GM21723 (cell line): ENCODE measurements around the gene ENDOG.
"Not testable (repeated sequence)": the region's sequence is repeated elsewhere in the genome, so short reads cannot be mapped to it uniquely, and the experiment has no call there.

Experiments used
- ATAC-seq: cut with Tn5 transposase; IDR thresholded peaks from one replicate; pipeline ENCODE4 v1.9.1; 2021; ENCODE audit warnings: mild to moderate bottlenecking, moderate library complexity; ENCODE audit not compliant: unreplicated experiment

ENDOG gene

GRCh38 chr9:128818099-128818838 is at the start of gene ENDOG:
TSS of gene ENDOG (plus strand) at chr9:128818500. CDS start at chr9:128818685, 185 bp downstream.
- ATAC-seq, result peak; percentile 86

DNA sequence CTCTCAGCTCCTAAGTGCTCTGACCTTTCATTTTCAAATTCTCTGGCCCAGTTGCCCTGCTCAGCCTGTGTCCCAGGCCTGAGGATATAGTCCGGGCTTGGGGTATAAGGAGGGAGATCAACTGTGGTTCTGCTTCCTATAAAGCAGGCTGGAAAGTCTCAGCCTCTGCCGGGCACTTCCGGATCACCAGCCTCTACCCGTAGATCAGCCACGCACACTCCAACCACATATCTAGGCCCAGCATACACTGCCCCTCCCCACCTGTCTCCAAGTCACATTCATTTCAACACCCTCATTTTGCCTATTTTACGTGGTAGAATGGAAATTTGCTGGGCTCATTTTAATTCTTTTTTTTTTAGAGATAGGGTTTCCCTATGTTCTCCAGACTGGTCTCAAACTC is 49.7 kb upstream of the ENDOG start:
- no peak for ATAC-seq

DNA sequence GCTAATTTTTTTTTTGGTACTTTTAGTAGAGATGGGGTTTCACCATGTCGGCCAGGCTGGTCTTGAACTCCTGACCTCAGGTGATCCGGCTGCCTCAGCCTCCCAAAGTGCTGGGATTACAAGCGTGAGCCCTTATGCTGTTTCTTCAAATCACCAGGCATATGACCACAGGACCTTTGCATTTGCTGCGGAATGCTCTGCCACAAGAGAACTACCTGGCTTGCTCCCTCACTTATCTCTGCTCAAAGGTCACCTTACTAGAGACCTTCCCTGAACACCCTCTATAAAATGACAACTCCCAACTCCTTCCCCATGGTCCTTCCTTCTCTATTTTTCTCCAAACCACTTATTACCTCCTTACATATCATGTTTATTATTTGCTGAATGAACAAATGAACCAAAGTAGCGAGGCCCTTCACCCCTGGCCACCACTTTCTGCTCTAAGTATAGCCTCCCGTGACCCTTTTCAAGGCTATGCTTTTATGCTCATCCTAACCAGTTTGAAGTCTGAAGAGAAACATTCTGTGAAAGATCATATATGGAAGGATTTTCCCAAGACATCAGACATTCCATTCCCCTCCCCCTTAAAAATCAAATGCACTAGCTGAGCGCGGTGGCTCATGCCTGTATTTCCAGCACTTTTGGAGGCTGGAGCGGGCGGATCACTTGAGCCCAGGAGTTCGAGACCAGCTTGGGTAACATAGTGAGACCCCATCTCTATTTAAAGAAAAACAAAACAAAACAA is 47.8 kb upstream of the ENDOG start:
- no peak for ATAC-seq

GRCh38 chr9:128771094-128771721 is 47.1 kb upstream of the ENDOG start:
- ATAC-seq, result peak; percentile 25

- peak; percentile 96 for ATAC-seq
These were observed 46.4 kb upstream of the ENDOG start, which contains the start of gene ZER1 for GRCh38 chr9:128771745-128772519. TSS of gene ZER1 (minus strand) at chr9:128771927. CDS start at chr9:128755565, 16,362 bp downstream.

GRCh38 chr9:128773049-128773448 is 45.3 kb upstream of the ENDOG start:
- ATAC-seq, result no peak

DNA sequence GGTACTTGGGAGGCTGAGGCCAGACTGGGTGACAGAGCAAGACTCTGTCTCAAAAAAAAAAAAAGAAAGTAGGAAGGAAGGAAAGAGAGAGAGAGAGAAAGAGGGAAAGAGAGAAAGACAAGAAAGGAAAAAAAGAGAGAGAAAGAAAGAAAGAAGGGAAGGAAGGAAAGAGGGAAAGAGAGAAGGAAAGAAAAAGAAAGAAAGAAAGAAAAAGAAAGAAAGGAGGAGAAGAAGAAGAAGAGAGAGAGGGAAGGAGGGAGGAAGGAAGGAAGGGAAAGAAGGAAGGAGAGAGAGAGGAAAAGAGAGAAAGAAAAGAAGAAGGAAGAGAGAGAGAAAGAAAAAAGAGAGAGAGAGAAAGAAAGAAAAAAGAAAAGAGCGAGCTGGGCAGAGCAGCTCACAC is 43.5 kb upstream of the ENDOG start:
- ATAC-seq, result no peak

- not testable (repeated sequence) for ATAC-seq
These were observed 38.2 kb upstream of the ENDOG start for GRCh38 chr9:128780093-128780492.

- ATAC-seq, result no peak
These were observed 36.9 kb upstream of the ENDOG start for GRCh38 chr9:128781187-128782070.

DNA sequence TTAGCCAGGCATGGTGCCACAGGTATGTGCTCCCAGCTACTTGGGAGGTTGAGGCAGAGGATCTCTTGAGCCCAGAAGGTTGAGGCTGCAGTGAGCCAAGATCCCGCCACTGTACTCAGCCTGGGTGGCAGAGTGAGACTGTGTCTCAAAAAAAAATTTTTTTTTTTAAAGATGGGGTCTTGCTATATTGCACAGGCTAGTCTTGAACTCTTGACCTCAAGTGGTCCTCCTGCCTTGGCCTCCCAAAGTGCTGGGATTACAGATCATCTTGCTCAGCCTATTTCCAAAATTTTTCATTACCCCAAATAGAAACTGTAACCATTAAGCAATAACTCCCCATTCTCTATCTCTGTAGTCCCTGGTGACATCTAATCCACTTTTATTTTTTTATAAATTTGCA is 35.6 kb upstream of the ENDOG start:
- ATAC-seq, result no peak

DNA sequence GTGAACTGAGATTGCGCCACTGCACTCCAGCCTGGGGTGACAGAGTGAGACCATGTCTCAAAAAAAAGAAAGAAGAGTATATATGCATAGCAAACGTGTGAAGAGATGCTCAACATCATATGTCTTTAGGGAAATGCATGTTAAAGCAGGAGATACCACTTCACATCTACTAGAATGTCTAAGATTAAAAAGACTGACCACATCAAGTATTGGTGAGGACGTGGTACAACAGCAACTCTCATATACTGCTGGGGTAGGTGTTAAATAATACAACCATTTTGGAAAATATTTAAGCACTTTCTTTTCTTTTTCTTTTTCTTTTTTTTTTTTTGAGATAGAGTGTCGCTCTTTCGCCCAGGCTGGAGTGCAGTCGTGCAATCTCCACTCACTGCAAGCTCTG is 32.9 kb upstream of the ENDOG start:
- ATAC-seq, result no peak

DNA sequence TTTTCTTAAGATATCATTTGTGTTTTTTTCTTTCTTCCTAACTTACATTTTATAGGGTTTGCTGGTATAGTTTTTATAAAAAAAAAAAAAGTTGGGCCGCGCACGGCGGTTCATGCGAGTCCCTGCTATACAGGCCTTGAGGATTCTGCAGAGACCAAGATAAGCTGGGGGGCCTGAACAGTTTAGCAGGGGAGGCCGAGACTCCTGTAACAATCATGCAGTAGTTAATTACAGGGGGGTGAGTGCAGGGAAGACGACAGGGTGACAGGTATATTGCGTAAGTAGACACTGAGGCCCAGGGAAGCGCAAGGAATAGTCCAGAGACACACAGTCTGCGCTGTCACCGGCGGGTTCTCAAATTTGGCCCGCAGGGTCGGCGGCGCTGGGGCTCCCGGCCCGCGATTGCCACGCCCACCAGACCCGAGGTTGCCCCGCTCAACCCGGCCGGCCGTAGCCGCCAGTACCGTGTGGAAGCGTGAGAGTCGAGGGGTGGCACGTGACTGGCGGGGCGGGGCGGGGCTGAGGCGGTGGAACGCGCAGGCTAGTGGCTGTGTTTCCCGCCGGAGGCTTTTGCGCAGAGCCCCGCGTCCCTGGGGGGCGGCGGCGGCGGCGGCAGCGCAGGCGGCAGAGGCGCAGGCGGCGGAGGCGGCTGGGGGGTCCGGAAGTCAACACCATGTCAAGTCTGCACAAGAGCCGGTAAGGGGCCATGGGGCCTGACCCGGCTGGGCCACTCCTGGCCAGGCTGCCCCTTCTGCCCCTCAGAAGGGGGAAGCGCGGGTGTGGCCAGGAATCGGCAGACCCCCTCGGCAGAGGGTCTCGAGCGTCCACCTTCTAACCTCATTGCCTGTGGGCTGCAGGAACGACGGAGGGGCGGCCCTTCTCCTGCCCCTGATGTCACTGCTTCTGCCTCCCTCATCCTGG is 31.4 kb upstream of the ENDOG start, which contains the start of gene TBC1D13:
Gene TBC1D13, plus strand, starts transcription at position 573 of the 921 bp plus-strand sequence. Its CDS starts 101 bp downstream, at position 674.
- peak; percentile 87 for ATAC-seq

GRCh38 chr9:128787659-128788058 is 30.6 kb upstream of the ENDOG start:
- no peak for ATAC-seq

- no peak for ATAC-seq
These were observed 29.9 kb upstream of the ENDOG start for GRCh38 chr9:128788445-128788844.

DNA sequence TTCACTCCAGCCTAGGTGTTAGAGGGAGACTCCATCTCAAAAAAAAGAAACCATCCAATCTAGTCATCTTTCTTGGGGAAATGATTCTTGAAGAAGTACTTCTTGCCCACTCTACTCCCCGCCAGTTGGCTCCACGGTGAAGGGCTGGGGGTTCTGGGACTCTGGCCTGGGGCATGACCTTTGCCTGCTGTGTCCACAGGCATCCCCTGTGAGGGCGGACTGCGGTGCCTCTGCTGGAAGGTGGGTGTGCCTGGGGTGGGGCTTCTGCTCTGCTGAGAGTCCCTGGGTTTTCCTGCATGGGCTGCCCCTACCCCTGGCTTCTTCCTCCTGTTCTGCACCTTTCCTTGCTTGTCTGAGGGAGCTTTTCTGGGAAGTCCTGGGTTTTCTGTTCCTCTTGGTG is 27.8 kb upstream of the ENDOG start:
- no peak for ATAC-seq

DNA sequence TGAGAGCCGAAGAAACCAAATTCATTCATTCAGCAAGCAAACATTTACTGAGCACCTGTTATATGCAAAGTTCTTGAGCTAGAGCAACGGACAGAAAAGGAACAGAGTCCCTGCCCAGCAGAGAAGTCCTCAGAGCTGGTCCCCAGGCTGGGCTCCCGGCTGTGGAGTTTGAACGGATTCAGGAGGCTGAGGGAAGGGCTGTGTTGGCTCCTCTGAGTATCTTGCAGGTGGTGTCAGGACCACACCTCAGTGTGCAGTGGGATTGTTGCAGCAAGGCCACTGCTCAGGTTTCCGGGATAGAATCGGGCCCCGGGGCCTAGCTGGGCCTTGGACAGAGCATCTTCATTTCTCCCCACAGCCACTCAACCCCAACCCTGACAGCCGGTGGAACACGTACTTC is 26.2 kb upstream of the ENDOG start:
- no peak for ATAC-seq

DNA sequence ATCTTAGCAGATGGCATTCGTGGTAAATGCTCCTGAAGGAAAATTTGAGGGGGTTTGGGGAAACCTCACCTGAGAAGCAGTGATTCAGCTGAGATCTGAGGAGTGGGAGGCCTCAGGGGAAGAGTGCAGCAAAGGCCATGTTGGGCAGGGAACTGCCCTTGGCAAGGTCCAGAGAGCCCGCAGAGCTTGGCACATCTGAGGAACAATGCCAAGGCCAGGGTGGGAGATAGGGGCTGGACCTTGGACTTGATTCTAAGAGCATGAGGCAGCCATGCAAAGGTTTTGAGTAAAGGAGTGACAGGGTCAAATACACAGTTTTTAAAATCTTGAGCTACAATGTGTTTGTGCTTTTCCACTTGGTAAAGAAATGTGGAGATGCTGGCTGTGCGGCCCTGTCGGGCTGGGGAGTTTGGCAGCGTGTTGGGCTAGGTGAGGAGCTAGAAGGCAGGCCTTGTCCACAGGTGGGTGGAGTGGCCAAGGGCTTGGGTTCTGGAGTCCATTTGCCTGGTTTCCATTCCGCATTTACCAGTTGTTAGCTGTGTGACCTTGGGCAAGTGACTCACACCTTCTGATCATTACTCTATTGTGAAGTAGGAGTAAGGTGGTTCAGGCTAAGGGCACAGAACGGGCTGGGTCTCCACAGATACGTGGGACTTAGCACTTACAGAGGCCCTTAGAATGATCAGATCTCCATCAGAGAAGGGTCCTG is 25.2 kb upstream of the ENDOG start:
- ATAC-seq, result no peak

GRCh38 chr9:128794961-128795360 is 23.3 kb upstream of the ENDOG start:
- not testable (repeated sequence) for ATAC-seq
